Activated CD4-positive, alpha-beta T cell treated with anti-CD3 and anti-CD28 coated beads, Interleukin-2, amount 10 ng/mL, durations not matched to agents 7 days and 5 days (primary cell): Measurements from ENCODE around the gene BCL2L12. TPM values are rescaled to one million over a fixed set of nuclear protein-coding genes. Genes with fewer than 3 reads are reported as not detected.
A peak's percentile ranks its signal among the peaks of the same experiment; 100 is the strongest.

ENCODE experiments used
- CTCF ChIA-PET: fragments of 350-600 bp; sonication (Branson Sonifier 250); formaldehyde crosslinking; loops from one replicate; lab custom pipeline; 2021; ENCODE audit warnings: antibody characterized with exemption; lab: Charles Lee
- POLR2A ChIA-PET: fragments of 350-600 bp; sonication (Branson Sonifier 250); formaldehyde crosslinking; loops from one replicate; lab custom pipeline; 2021; ENCODE audit warnings: antibody characterized with exemption; lab: Charles Lee
- DNase-seq: peaks from one replicate; pipeline ENCODE4 v3.0.0-alpha.2; 2020
- H3K27ac Mint-ChIP-seq: one replicate; pipeline ENCODE4 v1.8.0; 2021; ENCODE audit warnings: mild to moderate bottlenecking, moderate library complexity, mixed read lengths
- H3K27me3 Mint-ChIP-seq: one replicate; pipeline ENCODE4 v1.8.0; 2021; ENCODE audit warnings: mixed read lengths
- H3K36me3 Mint-ChIP-seq: one replicate; pipeline ENCODE4 v1.8.0; 2021; ENCODE audit warnings: low read depth, mixed read lengths
- H3K4me1 Mint-ChIP-seq: one replicate; pipeline ENCODE4 v1.8.0; 2021; ENCODE audit warnings: mixed read lengths
- H3K4me3 Mint-ChIP-seq: one replicate; pipeline ENCODE4 v1.8.0; 2021; ENCODE audit warnings: mild to moderate bottlenecking, moderate library complexity, mixed read lengths
- H3K9me3 Mint-ChIP-seq: one replicate; pipeline ENCODE4 v1.8.0; 2021; ENCODE audit warnings: mixed read lengths
- total RNA-seq, 2 experiments: library from RNA; stranded (reverse); gene quantifications; one replicate each; pipeline ENCODE4 v1.2.3, GENCODE V29; 2021

Gene BCL2L12
- total RNA-seq, 2 experiments from 2014 or later = 73.9 to 80.7 TPM

DNA sequence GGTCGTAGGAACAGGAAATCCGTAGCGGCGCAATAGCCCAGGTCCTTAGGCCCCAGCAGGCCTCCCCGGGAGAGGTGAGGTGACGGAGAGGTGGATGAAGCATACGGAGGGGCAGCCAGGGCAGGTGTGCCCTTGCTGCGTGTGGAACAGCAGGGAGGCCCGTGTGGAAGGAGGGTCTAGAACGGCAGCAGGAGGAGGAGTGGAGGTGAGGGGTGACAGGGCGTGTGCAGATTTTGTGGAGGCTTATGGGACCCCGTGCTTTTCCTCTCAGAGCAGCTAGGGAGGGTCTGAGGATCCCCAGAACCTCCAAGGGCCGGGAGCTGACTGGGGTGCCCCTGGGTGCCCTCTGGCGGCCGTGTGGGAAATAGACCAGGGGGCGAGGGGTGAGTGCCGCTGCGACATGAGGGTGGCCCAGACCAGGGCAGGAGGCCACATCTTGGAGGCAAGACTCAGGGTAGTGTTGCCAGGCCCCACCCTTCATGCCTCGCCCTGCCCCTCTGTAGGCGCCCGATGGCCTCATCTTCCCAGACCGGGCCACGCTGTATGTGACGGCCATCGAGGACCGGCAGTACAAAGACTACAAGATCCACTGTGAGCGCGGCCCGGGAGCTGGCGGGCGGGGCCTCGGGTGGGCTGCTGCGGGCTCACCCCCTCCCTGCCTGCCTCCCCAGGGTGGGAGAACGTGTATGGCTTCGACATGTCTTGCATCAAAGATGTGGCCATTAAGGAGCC is 18.7 kb downstream of the BCL2L12 start:
- Mint-ChIP-seq H3K27ac (no peak overlapping the region), H3K27me3 (no peaks in the 10 kb centered on the region), H3K9me3 (no peaks in the 10 kb centered on the region), H3K4me1 (peaks cover 23% of the 10 kb centered on the region), H3K4me3 (no peak overlapping the region), H3K36me3 (peaks cover 32% of the 10 kb centered on the region)
- CTCF ChIA-PET = interaction anchor here (0.6 to 2.5 kb wide), 7 partner anchors 9 to 486 kb away, joined by 3 to 6 read pairs (median 3); no protein-coding TSS in a partner anchor
- POLR2A ChIA-PET = no interaction called here
- DNase-seq = no peak

GRCh38 chr19:49684983-49685553 is 19.3 kb downstream of the BCL2L12 start:
- Mint-ChIP-seq H3K36me3 (peaks cover 32% of the 10 kb centered on the region), H3K27ac (no peak overlapping the region), H3K4me3 (no peak overlapping the region), H3K9me3 (no peaks in the 10 kb centered on the region), H3K27me3 (peaks cover 2% of the 10 kb centered on the region), H3K4me1 (peaks cover 22% of the 10 kb centered on the region)
- CTCF ChIA-PET = interaction anchor here (0.6 to 2.5 kb wide), 7 partner anchors 9 to 486 kb away, joined by 3 to 6 read pairs (median 3); no protein-coding TSS in a partner anchor
- DNase-seq = no peak
- POLR2A ChIA-PET = no interaction called here

- peaks cover 22% of the 10 kb centered on the region for H3K4me1 Mint-ChIP-seq
- DNase-seq = no peak
- no peak overlapping the region for H3K4me3 Mint-ChIP-seq
- peak overlapping the region; percentile 72 for H3K27ac Mint-ChIP-seq
- POLR2A ChIA-PET = no interaction called here
- H3K27me3 Mint-ChIP-seq = peaks cover 8% of the 10 kb centered on the region
- peaks cover 36% of the 10 kb centered on the region for H3K36me3 Mint-ChIP-seq
- H3K9me3 Mint-ChIP-seq = no peaks in the 10 kb centered on the region
- CTCF ChIA-PET = interaction anchor here (0.6 to 1.1 kb wide), 2 partner anchors 10 to 181 kb away, joined by 3 to 5 read pairs; no protein-coding TSS in a partner anchor
Observed at GRCh38 chr19:49685845-49686332, 20.2 kb downstream of the BCL2L12 start.

- ChIA-PET CTCF (interaction anchor here (1.2 kb wide), 1 partner anchor 10 kb away, joined by 3 read pairs; no protein-coding TSS in a partner anchor), POLR2A (no interaction called here)
- no peak overlapping the region for H3K27ac Mint-ChIP-seq
- H3K4me3 Mint-ChIP-seq = no peak overlapping the region
- no peaks in the 10 kb centered on the region for H3K9me3 Mint-ChIP-seq
- H3K27me3 Mint-ChIP-seq = peaks cover 13% of the 10 kb centered on the region
- DNase-seq = no peak
- H3K4me1 Mint-ChIP-seq = peaks cover 27% of the 10 kb centered on the region
- H3K36me3 Mint-ChIP-seq = peaks cover 34% of the 10 kb centered on the region
Observed at GRCh38 chr19:49686503-49687088, 20.9 kb downstream of the BCL2L12 start.

DNA sequence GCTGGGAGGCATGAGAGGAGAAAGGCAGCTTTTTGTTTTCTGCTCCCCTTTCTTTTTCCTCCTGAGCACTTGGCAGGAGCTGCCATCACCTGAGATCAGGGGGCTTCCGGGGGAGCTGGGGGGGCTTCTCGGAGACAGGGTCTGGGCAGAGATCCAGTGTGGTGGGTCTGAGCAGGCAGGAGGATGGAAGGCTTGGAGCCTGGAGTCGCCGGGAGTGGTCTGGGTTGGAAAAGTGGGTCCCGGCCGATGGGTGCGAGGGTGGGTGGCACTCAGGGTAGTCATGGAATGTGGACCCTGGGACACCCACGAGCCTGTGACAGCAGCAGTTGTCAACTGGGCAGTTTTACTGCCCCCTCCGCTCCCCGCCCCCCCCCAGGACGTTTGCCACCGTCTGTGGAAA is 21.4 kb downstream of the BCL2L12 start:
- Mint-ChIP-seq H3K27ac (no peak overlapping the region), H3K36me3 (peaks cover 32% of the 10 kb centered on the region), H3K9me3 (no peaks in the 10 kb centered on the region), H3K27me3 (peaks cover 15% of the 10 kb centered on the region), H3K4me1 (peaks cover 27% of the 10 kb centered on the region), H3K4me3 (no peak overlapping the region)
- POLR2A ChIA-PET = no interaction called here
- DNase-seq = no peak
- CTCF ChIA-PET = interaction anchor here (1.2 kb wide), 1 partner anchor 11 kb away, joined by 3 read pairs; no protein-coding TSS in a partner anchor

DNA sequence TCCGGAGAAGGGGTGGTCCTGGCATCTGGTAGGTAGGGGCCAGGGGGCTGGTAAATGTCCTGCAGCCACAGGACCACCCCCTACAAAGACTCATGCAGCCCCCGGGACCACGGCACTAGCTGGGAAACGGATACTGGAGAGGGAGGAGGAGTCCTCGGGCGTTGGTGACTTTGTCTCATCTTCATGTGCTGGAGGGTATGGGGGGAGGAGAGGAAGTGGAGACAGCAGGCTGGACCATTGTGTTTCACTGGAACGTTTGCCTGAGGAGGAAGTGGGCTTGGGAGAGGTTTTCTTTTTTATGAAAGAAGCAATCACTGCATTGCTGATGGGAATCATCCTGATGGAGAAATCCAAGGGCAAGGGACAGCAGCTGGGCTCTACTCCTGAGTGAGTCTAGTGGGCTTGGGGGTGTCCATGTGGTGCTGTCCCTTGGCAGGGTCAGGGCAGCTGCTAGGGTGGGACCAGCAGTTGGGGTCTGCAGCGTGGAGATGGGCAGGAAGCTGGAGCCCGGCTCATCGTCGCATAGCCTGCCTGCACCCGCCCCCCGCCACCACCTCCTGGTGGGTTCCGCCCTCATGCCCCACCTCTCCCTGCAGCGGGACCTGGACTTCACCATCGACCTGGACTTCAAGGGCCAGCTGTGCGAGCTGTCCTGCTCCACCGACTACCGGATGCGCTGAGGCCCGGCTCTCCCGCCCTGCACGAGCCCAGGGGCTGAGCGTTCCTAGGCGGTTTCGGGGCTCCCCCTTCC is 22.0 kb downstream of the BCL2L12 start:
- ChIA-PET CTCF (interaction anchor here (1.2 kb wide), 1 partner anchor 12 kb away, joined by 3 read pairs; no protein-coding TSS in a partner anchor), POLR2A (no interaction called here)
- H3K36me3 Mint-ChIP-seq = peaks cover 28% of the 10 kb centered on the region
- no peaks in the 10 kb centered on the region for H3K9me3 Mint-ChIP-seq
- H3K4me3 Mint-ChIP-seq = no peak overlapping the region
- DNase-seq = no peak
- H3K27me3 Mint-ChIP-seq = peaks cover 19% of the 10 kb centered on the region
- no peak overlapping the region for H3K27ac Mint-ChIP-seq
- H3K4me1 Mint-ChIP-seq = peaks cover 27% of the 10 kb centered on the region

- Mint-ChIP-seq H3K4me3 (no peak overlapping the region), H3K27ac (no peak overlapping the region), H3K4me1 (peaks cover 27% of the 10 kb centered on the region), H3K36me3 (peaks cover 27% of the 10 kb centered on the region), H3K27me3 (peaks cover 22% of the 10 kb centered on the region), H3K9me3 (no peaks in the 10 kb centered on the region)
- CTCF ChIA-PET = interaction anchor here (0.6 kb wide), 1 partner anchor 29 kb away, joined by 3 read pairs; no protein-coding TSS in a partner anchor
- no peak for DNase-seq
- POLR2A ChIA-PET = no interaction called here
Observed at GRCh38 chr19:49688531-49689132, 22.9 kb downstream of the BCL2L12 start.

DNA sequence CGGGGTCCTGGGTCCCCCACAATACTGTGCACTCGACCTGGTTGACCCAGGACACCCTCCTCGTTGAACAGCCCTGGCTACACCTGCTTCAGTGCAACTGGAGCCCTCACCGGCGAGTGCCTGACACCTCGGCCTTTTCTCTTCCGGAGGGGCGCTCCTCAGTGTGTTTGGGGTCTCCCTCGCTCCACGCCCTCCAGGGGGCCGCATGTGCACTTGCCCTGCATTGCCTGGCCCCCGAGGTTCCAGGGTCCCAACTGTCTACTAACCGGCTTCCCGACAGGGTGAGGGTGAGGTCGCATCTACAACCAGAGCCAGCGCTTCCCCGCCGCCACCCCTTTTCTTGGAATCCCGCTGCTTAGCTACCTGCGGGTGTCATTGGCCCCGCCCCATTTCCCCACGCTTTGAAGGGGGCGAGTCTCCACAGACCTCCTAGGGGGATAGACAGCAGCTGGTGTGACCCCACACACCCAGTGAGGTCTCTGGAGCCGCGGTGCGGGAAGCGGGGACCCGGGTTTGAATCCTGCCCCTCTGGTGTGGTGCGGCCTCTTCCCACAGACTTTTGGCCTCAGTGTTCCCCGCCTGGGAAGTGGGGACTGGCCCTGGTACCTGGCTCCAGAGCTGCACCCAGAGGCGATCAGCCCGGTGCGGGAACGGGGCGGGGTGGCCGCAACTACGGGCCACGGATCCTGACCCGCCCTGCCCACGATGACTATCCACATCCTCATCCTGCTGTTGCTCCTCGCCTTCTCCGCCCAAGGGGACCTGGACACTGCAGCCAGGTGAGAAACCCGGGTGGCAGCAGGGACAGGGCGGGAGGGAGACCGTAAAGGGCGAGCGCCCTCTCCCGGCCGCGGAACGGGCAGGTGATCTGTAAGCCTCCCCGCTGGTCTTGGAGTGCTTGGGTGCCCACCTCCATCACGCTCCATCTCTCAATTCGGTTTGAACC is 23.7 kb downstream of the BCL2L12 start, which contains the start of gene ADM5:
Gene ADM5, plus strand, starts transcription at position 462 of the 946 bp plus-strand sequence. Its CDS starts 244 bp downstream, at position 706.
- POLR2A ChIA-PET = interaction anchor here (0.6 kb wide), 1 partner anchor 30 kb away, joined by 12 read pairs; no protein-coding TSS in a partner anchor
- CTCF ChIA-PET = interaction anchor here (0.6 to 0.8 kb wide), 3 partner anchors 18 to 210 kb away, joined by 3 to 5 read pairs (median 3); no protein-coding TSS in a partner anchor
- Mint-ChIP-seq H3K4me1 (peaks cover 27% of the 10 kb centered on the region), H3K9me3 (no peaks in the 10 kb centered on the region), H3K4me3 (peak within 1 kb of the TSS; percentile 77), H3K36me3 (peaks cover 20% of the 10 kb centered on the region), H3K27ac (no peak within 1 kb of the TSS), H3K27me3 (peaks cover 24% of the 10 kb centered on the region)
- DNase-seq = peak; percentile 31

DNA sequence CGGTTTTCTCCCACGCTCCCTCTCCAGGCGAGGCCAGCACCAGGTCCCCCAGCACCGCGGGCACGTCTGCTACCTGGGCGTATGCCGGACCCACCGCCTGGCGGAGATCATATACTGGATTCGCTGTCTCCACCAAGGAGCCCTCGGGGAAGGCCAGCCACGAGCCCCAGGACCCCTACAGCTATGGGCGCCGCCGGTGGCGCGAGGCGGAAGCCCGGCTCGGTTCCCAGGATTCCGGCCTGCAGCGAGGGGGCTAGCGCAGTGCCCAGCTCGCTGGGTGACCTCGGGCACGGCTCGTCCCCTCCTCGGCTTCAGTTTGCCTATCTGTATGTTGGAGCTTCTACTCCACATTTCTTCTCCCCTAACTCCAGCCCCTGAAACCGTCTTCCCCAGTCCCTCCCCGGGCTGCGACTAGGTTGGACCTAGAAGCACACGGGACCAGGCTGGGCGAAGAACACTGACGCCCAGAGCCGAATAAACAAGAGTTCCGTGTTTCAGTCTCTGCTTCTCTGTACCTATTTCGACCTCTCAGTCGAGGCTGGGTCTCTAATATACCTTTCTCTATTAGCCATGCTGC is 24.4 kb downstream of the BCL2L12 start:
- Mint-ChIP-seq H3K4me1 (peaks cover 27% of the 10 kb centered on the region), H3K36me3 (peaks cover 18% of the 10 kb centered on the region), H3K4me3 (peak overlapping the region; percentile 77), H3K27me3 (peaks cover 24% of the 10 kb centered on the region), H3K9me3 (no peaks in the 10 kb centered on the region), H3K27ac (no peak overlapping the region)
- no peak for DNase-seq
- ChIA-PET POLR2A (interaction anchor here (0.6 kb wide), 1 partner anchor 30 kb away, joined by 12 read pairs; no protein-coding TSS in a partner anchor), CTCF (interaction anchor here (0.6 kb wide), 1 partner anchor 211 kb away, joined by 5 read pairs; no protein-coding TSS in a partner anchor)

- H3K9me3 Mint-ChIP-seq = no peaks in the 10 kb centered on the region
- peaks cover 12% of the 10 kb centered on the region for H3K36me3 Mint-ChIP-seq
- POLR2A ChIA-PET = no interaction called here
Observed at GRCh38 chr19:49690656-49691242, 25.0 kb downstream of the BCL2L12 start, which contains the start of gene CPT1C. Gene CPT1C (plus strand): TSS chr19:49691116. CDS start chr19:49692253, 1,137 bp downstream.

More at GRCh38 chr19:49690656-49691242, 25.0 kb downstream of the BCL2L12 start, which contains the start of gene CPT1C:
- CTCF ChIA-PET = no interaction called here
- Mint-ChIP-seq H3K27ac (peak within 1 kb of the TSS; percentile 68), H3K4me3 (peak within 1 kb of the TSS; percentile 77), H3K4me1 (peaks cover 27% of the 10 kb centered on the region), H3K27me3 (peaks cover 24% of the 10 kb centered on the region)
- DNase-seq = peak; percentile 54
